ENCODE measurements around the gene MGAT5. TPM values are rescaled to one million over a fixed set of nuclear protein-coding genes. Genes with fewer than 3 reads are reported as not detected.

MGAT5 gene
- total RNA-seq: 10 to 100 TPM; 15.6 to 36.9 (median 20.9) TPM
- polyA plus RNA-seq: 1 to 10 TPM; 2.9 to 5.1 TPM

GRCh38 chr2:134253804-134254203 is at the start of gene MGAT5:
TSS of gene MGAT5 (plus strand) at chr2:134254072. CDS start at chr2:134254404, 332 bp downstream.
- Histone ChIP-seq H3K27me3 (no peaks in the 10 kb centered on the region), H3K36me3 (no peaks in the 10 kb centered on the region), H3K4me1 (peaks cover 0 to 16% (median 5%) of the 10 kb centered on the region in 3 donors), H3K27ac (peak within 1 kb of the TSS in 2 of 4 donors; percentile 30 to 65), H3K9me3 (no peaks in the 10 kb centered on the region), H3K4me3 (no peak within 1 kb of the TSS)
- FAIRE-seq: no peak
- intact Hi-C loops (cut with DNase I): no loop called here
- 2 to 6% methylated on average over 4 of the region's 4 CpGs for WGBS, 2 donors
- TF ChIP-seq, protein P1, sequence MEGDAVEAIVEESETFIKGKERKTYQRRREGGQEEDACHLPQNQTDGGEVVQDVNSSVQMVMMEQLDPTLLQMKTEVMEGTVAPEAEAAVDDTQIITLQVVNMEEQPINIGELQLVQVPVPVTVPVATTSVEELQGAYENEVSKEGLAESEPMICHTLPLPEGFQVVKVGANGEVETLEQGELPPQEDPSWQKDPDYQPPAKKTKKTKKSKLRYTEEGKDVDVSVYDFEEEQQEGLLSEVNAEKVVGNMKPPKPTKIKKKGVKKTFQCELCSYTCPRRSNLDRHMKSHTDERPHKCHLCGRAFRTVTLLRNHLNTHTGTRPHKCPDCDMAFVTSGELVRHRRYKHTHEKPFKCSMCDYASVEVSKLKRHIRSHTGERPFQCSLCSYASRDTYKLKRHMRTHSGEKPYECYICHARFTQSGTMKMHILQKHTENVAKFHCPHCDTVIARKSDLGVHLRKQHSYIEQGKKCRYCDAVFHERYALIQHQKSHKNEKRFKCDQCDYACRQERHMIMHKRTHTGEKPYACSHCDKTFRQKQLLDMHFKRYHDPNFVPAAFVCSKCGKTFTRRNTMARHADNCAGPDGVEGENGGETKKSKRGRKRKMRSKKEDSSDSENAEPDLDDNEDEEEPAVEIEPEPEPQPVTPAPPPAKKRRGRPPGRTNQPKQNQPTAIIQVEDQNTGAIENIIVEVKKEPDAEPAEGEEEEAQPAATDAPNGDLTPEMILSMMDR (IDR thresholded peaks at IDR 0.05): no peak
- peak; percentile 91 to 95 (median 92) for ATAC-seq
- DNase-seq: peak in 4 of 6 donors; percentile 57 to 82 (median 78)

DNA sequence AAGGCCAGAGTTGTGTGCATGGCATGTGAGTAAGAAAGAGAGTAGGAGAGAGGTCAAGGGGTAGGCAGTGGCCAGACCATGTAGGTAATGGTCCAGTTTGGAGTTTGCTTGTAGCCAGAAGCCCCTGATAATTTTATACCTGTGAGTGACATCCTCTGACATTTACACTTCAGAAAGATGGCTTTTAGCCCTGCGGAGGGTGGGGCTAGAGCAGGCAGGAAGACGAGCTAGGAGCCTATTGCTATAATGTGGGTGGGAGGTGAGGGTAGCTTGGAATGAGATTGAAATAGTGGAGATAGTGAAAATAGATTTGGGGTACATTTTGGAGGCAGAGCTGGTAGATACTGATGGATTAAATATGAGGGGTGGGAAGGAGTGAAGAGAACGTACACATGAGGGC is 48.8 kb upstream of the MGAT5 start:
- FAIRE-seq: no peak
- Histone ChIP-seq H3K9me3 (no peaks in the 10 kb centered on the region), H3K27me3 (no peaks in the 10 kb centered on the region), H3K4me1 (peaks cover 0 to 37% (median 10%) of the 10 kb centered on the region in 3 donors), H3K36me3 (no peaks in the 10 kb centered on the region), H3K27ac (no peak overlapping the region), H3K4me3 (no peak overlapping the region)
- intact Hi-C loops (cut with DNase I): no loop called here
- no peak for DNase-seq
- 81 to 89% methylated on average over 3 of the region's 3 CpGs for WGBS, 2 donors
- TF ChIP-seq, protein P1 (IDR thresholded peaks at IDR 0.05): no peak
- ATAC-seq: no peak

- Histone ChIP-seq H3K36me3 (no peaks in the 10 kb centered on the region), H3K27me3 (no peaks in the 10 kb centered on the region), H3K27ac (no peak overlapping the region), H3K9me3 (no peaks in the 10 kb centered on the region), H3K4me3 (no peak overlapping the region), H3K4me1 (peaks cover 0 to 30% (median 10%) of the 10 kb centered on the region in 3 donors)
- TF ChIP-seq, protein P1 (IDR thresholded peaks at IDR 0.05): no peak
- WGBS, 2 donors: 52 to 59% methylated on average over 2 of the region's 2 CpGs
- DNase-seq (no peak), FAIRE-seq (no peak), ATAC-seq (peak in 2 of 4 donors; percentile 21 to 45)
- intact Hi-C loops (cut with DNase I): no loop called here
Measured at GRCh38 chr2:134206031-134206430, 47.8 kb upstream of the MGAT5 start.

DNA sequence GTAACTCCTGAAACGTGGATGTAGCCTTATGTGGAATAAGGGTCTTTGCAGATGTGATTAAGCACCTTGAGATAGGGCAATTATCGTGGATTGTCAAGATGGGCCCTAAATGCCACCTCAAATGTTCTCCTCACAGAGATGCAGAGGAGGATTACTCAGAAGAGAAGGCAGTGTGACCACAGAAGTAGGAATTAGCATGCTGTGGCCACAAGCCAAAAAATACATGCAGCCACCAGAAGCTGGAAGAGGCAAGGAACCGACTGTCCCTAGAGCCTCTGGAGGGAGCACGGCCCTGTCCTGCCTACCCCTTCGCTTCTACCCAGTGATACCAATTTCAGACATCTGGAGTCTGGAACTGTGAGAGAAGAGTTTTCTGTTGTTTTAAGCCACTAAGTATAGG is 47.3 kb upstream of the MGAT5 start:
- FAIRE-seq (no peak), ATAC-seq (peak; percentile 53 to 71 (median 58)), DNase-seq (no peak)
- H3K9me3 ChIP-seq: no peaks in the 10 kb centered on the region
- H3K27ac ChIP-seq: no peak overlapping the region
- no peaks in the 10 kb centered on the region for H3K27me3 ChIP-seq
- WGBS, 2 donors: 55 to 66% methylated on average over 5 of the region's 5 CpGs
- TF ChIP-seq, protein P1 (IDR thresholded peaks at IDR 0.05): no peak
- no peaks in the 10 kb centered on the region for H3K36me3 ChIP-seq
- peaks cover 0 to 25% (median 10%) of the 10 kb centered on the region in 3 donors for H3K4me1 ChIP-seq
- H3K4me3 ChIP-seq: no peak overlapping the region
- intact Hi-C loops (cut with DNase I): no loop called here

GRCh38 chr2:134207589-134208209 is 46.2 kb upstream of the MGAT5 start:
- H3K27ac ChIP-seq: no peak overlapping the region
- H3K36me3 ChIP-seq: no peaks in the 10 kb centered on the region
- H3K27me3 ChIP-seq: no peaks in the 10 kb centered on the region
- 46 to 54% methylated on average over 5 of the region's 5 CpGs for WGBS, 2 donors
- DNase-seq (peak; percentile 38 to 70 (median 62)), FAIRE-seq (no peak), ATAC-seq (peak; percentile 84 to 93 (median 92))
- intact Hi-C loops (cut with DNase I): no loop called here
- H3K4me1 ChIP-seq: peaks cover 0 to 26% (median 10%) of the 10 kb centered on the region in 3 donors
- H3K9me3 ChIP-seq: no peaks in the 10 kb centered on the region
- no peak overlapping the region for H3K4me3 ChIP-seq
- TF ChIP-seq, protein P1 (IDR thresholded peaks at IDR 0.05): peak; percentile 37 to 54 (median 49)

All from pancreas (tissue), 10 donors.